Activated naive CD4-positive, alpha-beta T cell treated with anti-CD3 and anti-CD28 coated beads, Interleukin-2, amount 50 U/mL, for 16 hours (primary cell): ENCODE measurements around the gene PEDS1.

ENCODE experiments used
- DNase-seq: peaks from one replicate; pipeline ENCODE4 v3.0.0-alpha.2; 2020

Gene PEDS1

DNA sequence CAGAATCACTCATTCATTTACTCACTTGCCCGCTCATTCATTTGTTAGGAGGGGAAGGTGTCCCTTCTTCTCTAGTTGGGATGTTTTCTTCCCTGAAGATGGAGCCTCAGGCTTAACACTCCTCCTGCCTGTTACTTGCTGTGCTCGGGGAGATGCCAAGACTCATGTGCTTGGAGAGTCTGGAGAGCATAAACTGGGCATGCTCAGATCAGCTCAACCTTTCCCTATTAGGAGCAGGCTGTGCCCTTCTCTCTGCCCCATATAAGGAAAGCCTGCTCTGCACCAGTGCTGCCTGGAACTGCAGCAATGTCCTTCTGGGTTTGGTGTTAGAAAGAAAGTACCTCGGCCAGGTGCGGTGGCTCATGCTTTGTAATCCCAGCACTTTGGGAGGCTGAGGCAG lies 22.5 kb downstream of the PEDS1 start:
- DNase-seq = no peak

DNA sequence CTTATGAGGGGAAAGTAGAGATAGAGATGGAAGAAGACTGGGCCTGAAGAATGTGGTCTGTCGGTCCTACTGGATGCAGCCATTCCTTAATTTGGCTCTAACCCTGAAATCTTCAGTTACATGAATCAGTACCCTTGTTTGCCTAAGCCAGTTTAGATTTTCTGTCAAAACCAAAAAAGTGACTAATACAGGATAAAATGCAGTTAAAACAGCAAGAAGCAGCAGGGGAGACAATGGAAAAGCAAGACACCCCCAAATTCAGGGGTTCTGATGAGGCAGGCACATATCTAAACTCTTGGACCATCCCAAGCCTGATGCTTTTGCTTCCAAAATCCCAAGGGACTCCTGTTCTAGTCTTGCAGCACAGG lies 23.2 kb downstream of the PEDS1 start:
- DNase-seq = no peak

DNA sequence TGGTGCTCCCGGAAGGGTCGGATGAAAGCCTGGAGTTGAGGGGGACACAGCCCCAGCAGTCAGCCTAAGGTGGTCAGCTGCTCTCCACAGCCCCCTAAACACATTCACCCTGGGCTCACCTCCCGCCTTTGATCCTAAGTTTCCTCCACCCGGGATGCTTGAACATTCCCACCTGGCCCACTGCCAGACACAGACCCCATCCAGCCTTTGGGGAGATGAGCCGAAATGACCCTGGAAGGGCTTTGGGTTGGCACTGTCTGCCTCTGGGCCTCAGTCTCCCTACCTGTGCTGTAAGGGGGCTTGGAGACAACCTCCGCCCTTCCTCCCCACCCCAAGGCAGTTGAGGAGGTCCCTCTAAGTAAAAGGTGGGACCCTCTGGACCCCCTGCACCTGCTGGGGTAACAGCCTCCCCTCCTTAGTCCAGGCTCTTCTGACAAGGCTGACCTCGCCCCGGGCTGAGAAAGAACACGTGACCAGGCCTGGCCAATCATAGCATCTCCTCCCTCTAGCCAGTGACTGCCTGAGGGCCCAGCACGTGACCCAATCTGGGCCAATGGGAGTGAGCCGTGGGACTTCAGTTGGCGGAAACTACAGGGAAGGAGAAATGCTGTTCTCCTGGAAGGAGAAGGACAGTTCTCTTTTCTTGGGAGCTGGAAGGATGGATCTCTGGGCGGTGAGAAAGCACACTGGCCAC lies 23.7 kb downstream of the PEDS1 start:
- no peak for DNase-seq

DNA sequence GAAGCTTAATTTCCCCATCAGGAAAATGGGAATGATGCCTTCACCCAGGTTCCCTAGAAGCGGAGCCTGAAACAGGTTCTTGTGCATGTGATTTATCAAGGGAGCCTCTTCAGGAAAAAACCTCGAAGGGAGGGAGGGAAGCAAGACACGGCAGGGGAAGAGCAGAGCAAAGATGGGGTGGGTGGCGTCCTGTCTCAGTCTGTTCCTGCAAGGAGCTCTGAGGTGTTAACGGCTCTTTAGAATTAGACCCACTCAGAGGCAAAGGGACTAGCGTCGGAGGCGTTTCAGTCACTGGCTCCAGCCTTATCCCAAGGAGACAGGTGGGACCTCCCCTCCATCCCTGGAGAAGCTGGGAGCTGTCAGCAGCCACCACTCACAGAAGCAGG lies 25.0 kb downstream of the PEDS1 start:
- DNase-seq = no peak

DNA sequence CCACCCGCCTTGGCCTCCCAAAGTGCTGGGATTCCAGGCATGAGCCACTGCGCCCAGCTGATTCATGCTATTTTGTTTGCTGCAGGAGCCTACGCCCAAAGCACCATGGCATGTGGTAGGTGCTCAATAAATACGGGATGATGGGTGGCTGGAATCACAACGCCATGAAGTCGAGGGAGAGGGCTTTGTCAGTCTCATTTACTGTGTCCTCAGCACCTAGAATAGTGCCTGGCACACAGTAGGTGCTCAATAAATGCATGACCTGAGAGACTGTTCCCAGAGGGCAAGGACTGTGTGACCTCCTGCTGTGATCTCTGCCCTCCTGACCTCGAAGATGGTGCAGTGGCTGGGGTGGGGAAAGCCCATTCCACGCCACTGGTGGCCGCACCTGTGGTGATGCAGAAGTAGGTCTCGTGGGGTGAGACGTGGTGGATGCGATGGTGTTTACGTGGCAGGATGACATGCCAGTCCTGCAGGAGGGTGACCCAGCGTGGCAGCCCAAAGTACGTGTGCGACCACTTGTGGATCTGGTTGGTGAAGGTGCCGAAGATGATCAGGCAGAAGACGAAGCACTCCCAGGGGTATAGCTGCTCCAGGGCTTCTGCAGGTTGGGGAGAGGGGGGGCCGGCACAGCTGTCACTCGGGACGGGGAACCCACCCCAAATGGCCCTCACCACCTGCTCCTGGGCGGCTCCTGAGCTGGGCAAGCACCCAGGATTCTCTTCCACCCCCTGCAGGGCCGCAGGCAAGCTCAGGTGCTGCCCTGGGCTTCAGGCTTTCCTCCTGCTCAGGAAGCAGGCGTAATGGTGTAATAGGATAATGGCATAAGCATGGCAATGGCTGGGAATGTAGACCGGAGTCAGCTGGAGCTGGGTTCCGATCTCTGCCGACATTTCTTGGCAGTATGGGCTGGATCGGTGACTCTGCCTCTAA lies 25.7 kb downstream of the PEDS1 start:
- no peak for DNase-seq

DNA sequence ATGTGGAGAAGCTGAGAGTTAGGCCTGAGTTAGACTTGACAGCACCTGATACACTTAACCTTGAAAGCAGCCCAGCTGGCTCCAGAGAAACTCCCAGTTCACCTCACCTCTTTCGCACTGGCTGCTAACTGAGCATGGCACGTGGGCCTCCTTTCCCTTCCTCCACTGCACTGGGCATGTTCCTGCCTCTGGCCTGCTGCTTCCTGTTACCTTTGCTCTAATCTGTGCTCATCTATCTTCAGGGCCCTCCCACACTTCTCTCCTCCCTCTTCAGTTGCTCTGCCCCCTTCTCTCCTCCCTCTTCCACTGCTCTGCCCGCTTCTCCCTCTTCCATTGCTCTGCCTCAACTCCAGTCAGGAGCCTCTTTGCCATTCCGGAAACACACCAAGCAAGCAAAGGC lies 26.9 kb downstream of the PEDS1 start:
- DNase-seq = no peak

DNA sequence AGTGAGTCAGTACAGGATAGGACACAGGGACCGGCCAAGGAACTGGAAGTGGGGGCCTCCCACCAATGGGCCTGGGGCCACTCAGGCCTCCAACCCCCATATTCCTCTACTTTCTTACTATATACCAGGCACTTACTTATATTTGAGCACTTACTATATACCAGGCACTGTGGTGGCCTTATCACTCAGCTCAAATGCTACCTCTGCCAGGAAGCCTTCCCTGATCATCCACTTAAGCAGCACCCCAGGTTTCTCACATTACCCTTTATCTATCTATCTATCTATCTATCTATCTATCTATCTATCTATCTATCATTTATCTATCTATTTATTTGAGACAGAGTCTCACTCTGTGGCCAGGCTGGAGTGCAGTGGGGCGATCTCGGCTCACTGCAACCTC lies 28.2 kb downstream of the PEDS1 start:
- no peak for DNase-seq

DNA sequence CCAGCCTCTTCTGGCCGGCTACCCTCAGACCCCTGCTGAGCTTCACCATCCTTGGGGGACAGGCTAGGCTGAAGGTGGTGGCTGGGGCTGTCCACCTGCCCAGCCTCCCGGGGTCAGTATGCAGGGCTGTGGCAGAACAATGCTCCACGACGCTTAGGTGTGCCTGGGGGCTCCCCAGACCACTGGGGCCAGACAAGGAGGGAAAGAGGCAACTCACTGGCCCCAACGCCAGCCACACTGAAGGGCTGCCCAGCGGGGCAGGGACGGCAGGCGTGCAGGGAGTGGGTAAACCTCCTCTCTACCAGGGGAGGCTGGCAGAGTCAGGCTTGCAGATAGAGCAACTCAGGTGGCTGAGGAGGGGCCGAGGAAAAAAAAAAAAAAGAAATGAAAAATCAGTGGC lies 29.0 kb downstream of the PEDS1 start:
- DNase-seq = no peak

DNA sequence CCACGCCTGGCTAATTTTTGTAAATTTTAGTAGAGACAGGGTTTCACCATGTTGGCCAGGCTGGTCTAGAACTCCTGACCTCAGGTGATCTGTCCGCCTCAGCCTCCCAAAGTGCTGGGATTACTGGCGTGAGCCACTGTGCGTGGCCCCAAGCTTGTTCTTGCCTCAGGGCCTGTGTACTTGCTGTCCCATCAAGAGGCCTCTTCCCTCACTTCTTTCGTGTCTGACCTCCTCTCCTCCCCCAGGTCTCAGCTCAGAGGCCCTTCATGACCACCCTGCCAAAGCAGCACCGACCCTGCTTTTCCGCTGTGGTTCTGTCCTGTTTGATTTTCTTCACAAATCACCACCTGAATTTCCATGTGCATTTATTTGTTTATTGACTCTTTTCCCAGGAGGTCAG lies 30.1 kb downstream of the PEDS1 start:
- DNase-seq = no peak

DNA sequence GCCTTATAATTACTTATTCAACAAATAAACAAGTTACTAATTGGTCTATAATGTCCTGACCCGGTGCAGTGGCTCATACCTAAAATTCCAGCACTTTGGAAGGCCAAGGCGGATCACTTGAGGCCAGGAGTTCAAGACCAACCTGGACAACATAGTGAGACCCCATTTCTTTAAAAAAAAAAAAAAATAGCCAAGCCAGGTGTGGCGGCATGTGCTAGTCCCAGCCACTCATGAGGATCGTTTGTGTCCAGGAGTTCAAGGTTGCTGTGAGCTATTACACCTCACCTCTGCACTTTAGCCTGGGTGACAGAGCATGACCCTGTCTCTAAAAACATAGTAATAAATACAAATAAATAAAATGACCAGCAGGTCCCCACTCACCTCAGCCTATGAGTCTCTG lies 30.8 kb downstream of the PEDS1 start:
- no peak for DNase-seq

DNA sequence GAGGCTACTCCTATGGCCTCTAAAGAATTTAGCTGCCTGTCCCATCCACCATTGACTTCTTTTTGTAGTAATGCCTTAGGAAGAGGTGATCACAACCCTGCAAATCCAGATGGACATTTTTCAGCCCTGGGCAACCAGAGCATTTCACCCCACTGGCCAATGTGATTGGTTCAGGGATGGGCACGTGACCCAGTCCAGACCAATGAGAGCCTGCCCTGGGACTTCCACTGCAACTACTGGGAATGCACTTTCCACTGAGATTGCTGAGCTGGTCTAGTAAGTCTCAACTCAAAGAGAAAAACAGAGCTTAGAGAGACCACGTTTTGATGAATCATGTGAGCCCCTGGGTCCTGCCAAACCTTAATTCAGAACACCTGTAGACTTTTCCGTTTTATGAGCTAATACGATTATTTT lies 31.7 kb downstream of the PEDS1 start:
- DNase-seq = no peak

DNA sequence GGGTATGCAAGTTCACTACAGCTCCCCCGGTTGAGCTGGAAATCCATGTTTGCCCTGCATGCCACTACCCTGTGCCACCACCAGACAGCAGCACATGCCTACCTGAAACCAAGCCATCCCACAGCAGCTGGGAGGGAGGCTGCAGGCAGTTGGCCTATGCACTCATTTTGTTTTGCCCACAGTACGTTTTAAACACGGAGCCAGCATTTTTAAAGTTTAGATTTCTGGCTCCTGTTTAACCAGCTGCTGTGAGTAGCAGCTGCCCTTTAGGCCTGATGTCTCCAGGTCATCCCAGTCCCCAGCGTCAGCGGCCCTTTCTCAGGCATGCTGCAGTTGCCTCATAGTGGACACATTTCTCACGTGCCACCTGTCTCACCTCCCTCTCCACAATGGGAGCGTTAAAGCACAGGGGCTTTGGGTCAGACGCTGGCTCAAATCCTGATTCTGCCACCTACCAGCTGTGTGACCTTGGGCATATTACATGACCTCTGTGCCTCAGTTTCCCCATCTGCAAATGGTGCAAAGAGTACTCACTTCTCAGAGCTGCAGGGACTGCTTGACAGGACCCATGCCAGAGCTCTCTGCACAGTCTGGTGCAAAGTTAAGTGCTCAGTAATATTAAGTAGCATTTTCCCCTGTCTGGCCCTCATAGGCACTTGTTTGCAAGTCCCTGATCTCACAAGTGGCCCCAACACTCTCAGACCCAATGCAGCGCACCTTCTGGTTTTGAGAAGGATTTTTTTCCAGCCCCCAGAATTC lies 32.4 kb downstream of the PEDS1 start:
- DNase-seq = peak; percentile 67

DNA sequence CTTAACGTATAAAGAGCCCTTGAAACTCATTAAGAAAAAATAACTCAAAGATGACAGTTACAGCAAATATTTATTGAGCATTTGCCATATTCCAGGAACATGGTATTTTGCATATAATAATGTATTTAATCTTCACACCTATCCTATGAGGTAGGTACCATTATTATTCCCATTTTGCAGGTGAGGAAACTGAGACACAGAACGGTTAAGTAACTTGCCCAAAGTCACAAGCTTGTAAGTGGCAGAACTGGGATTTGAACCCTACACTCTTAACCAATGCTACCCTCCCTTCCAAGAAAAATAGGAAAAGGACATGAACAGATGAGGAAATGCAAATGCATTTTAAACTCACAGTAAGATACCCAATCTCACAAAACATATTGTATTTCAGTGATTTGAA lies 35.3 kb downstream of the PEDS1 start:
- no peak for DNase-seq

DNA sequence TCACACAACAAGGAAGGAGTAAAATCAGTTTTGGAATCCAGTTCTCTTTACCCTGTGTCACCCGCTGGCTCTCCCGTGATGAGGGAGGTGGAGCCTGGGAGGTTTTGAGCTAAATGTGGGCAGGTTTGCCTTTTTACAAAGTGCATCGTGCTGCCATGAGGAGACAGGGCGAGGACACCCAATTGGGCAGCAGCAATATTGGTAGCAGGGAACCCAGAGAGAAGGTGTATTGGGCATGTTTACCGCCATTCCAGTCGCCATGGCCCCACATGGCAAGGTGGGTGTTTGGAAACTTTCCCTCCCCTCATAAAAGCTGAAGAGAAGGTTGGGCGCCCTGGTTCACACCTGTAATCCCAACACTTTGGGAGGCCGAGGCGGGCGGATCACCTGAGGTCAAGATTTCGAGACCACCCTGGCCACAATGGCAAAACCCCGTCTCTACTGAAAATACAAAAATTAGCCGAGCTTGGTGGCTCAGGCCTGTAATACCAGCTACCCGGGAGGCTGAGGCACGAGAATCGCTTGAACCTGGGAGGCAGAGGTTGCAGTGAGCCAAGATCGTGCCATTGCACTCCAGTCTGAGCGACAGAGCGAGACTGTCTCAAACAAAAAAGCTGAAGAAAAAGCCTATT lies 37.0 kb downstream of the PEDS1 start:
- no peak for DNase-seq

DNA sequence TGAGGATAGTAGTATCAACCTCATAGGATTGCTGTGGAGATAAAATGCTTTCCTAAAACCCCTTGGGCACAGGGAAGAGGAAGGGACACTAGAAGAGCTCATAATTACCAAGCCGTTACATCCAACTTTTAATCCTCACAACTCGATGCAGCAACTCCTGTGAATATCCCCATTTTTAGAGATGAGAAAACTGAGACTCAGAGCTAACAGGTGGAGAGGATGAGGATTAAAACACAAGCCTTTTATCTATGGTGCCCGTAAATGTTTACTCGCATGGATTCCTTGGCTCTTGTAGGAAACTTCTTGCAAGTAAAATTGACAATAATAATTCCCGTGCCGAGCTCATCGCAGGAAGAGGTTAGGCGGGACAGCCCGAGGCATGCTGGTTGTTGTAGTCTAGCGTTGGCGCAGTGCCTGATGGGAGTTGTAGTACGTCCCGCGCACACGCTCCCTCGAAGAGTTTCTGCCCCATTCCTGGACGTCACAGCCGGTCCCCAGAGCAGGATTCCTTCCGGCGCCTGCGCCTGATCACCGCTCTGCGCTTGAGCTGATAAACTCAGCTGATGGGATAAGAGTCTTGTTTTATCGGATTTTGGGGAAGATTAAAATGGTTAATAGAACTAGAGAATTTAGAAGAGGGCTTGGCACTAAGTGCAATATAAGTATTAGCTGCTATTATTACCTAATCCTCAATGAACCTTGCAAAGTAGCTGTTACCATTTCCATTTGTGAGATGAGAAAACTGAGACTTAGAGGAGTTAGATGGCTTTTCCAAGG lies 37.7 kb downstream of the PEDS1 start:
- DNase-seq = peak; percentile 90

DNA sequence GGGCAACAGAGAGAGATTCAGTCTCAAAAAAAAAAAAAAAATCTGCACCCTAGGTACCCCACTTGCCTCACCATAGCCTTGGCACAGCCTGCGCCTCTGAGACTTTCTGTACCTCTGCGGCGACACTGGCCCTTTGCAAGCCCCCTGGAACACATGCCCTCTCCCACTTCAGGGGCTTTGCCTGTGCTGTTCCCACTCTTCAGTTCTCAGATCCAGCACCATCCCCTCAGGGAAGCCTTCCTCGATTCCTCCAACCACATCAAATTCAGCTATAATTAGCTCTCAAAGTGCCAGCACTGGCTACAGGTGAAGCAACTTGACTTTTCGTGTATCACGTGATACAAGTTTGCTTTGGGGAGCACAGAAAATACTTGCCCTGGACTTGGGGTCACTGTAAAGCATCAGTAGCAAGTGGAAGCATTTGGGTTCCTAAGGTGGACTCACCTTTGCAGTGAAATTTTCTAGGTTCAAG lies 38.4 kb downstream of the PEDS1 start:
- no peak for DNase-seq

DNA sequence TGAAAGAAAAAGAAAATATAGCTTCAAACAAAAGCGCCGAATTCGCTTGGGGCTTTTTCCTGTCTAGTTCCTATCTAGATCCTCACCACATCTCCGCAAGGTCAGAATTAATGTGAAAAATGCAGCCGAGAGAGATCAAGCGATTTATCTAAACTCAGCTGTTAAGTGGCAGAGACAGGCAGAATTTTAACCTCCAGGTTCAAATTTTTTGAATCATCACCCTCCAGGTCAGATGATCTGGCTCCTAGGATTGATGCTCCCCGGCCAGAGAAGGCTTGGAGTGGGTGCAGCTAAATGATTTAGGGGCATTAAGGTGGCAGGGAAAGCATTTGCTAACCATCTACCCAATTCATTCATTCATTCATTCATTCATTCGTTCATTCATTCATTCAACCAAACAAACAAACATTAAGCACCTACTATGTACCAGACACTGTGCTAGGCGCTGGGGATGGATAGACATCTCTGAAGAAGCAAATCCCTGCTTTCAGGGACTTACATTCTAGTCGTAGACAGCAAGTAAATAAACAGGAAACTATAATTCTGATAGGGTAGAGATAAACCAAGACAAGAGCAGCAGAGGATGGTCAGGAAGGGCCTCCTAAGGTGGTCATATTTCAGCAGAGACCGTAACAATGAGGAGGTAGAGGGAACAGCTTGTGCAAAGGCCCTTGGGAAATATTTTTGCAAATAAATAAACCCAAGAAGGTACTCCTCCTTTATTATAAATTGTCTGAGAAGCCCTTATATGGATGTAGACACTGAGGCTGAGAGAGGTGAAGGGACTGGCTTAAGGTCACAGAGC lies 39.9 kb downstream of the PEDS1 start:
- no peak for DNase-seq

DNA sequence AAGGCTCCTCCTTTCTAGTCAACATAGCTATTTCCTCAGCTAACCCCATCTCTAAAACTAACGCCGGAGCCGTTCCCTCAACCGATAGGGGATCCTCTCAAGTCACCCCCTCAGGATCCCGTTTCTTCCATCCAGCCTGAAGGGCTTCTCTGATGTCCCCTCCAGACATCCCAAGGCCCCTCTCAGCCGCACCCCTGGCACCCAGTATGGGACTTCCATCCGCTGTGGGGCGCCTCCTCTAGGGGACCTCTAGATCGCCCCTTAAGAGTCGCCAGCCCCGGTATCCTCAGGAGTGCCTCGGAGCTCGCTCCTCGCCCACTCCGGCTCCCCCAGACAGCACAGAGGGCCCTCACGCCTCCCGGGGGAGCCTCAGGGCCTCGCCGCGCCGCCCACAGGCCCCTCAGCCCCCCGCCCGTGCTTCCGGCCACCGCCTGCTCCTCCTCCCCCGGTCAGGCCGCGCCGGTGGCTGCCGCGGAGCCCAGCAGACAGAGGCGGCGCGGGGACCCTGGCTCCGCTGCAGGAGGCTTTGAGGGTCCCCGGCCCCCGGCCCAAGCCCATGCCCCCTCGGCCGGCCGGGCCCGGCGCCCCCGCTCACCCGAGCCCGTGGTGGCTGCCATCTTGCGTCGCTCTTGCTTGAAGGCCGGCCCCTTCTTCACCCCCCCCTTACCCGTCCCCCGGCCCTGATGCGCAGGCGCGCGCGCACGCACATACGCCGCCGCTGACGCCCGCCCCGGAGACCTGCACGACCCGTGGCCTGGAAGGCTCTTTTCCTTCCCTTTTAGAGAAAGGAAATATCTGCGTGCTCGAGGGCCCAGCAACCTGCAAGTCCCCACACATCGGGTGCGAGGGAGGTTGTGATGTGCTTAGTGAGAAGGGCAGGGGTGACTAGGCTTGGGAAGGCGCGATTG lies 40.8 kb downstream of the PEDS1 start, which contains the start of gene UBE2V1:
UBE2V1 (minus strand) TSS at position 639 of the 908 bp plus-strand sequence; CDS start at position 617, 22 bp downstream.
- DNase-seq = peak; percentile 88

DNA sequence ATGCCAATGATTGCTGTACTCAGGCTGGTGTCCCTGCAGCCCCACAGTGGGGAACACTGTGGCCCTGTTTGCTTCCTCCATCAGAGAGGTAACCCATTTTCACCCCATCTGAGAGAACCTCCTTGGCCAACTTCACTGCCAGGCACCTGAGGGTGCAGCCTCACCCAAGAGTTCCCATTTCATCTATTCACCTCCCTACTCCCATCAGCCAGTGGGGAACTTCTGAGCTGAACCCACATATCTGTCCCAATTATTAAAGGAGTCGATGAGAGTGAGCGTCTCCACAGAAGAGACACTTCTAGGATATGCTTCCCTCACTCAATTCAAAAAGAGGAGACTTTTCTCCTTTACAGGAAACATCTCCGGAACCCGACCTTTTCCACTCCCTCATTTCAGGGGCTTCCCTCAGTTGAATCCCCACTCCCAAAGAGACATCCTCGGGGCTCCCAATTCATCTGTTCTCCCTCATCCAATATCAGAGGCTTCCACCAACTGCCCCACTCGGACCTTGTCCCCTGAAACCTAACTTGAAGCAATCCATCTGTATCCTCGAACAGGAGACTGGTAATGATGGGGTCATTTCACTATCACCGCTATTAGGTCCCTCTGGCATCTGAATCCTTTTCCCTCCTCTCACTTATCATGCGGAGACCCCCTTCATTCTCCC lies 41.6 kb downstream of the PEDS1 start:
- no peak for DNase-seq
